HCT116 (cell line): ENCODE results near the gene TMEM61. TPM values are rescaled to one million over a fixed set of nuclear protein-coding genes. Genes with fewer than 3 reads are reported as not detected.

Source experiments
- ATAC-seq: fragments of 200-7000 bp; cut with Tn5 transposase; 2 replicates; pipeline ENCODE4 v1.9.1; 2020; ENCODE audit warnings: mild to moderate bottlenecking, moderate library complexity
- BruUV-seq: library from RNA; stranded (reverse); fragments of 400-500 nt; replicated peaks from 2 replicates; lab custom pipeline; 2021; lab: Mats Ljungman, UMichigan
- CTCF ChIA-PET: fragments of 300-600 bp; sonication (Branson Sonifier 250); formaldehyde crosslinking; loops from one replicate; lab custom pipeline; 2021; ENCODE audit warnings: antibody characterized with exemption; lab: Charles Lee
- POLR2A ChIA-PET: fragments of 300-600, 350-600 bp; sonication (Branson Sonifier 250); formaldehyde crosslinking; loops from one replicate; lab custom pipeline; 2021; ENCODE audit warnings: antibody characterized with exemption; lab: Charles Lee
- RAD21 ChIA-PET, 2 experiments: fragments of 300-600 bp; sonication (Branson Sonifier 250); formaldehyde crosslinking; loops; one replicate each; lab custom pipeline; 2023; ENCODE audit warnings: low total read pairs in 2 of 2; ENCODE audit not compliant: uncharacterized antibody in 2 of 2, unreplicated experiment in 2 of 2, low non-redundant PET in 1 of 2; lab: Charles Lee
- DNase-seq: peaks from one replicate; pipeline ENCODE4 v3.0.0-alpha.2; 2010; ENCODE audit warnings: low read depth, low spot score
- H2AFZ ChIP-seq: fragments of 200-600 bp; shearing (Covaris generic), sonication (generic); 2 replicates; pipeline ENCODE4 v1.6.1; 2017; ENCODE audit warnings: low read depth, mixed run types, mixed read lengths, antibody characterized with exemption, low read length; ENCODE audit not compliant: poor library complexity, severe bottlenecking
- H3K27ac ChIP-seq: 2 replicates; pipeline ENCODE4 v1.5.1; 2012; ENCODE audit warnings: low read depth, low read length
- H3K27me3 ChIP-seq: fragments of 200-600 bp; sonication (generic); 2 replicates; pipeline ENCODE4 v1.6.1; 2016; ENCODE audit warnings: mixed run types, low read length, mixed read lengths; ENCODE audit not compliant: insufficient read depth
- H3K36me3 ChIP-seq, 2 experiments: fragments of 200-500 bp in 1 of 2; fragments of 200-600 bp in 1 of 2; sonication (Bioruptor generic) in 1 of 2; sonication (generic) in 1 of 2; 2 replicates each; pipeline versions ENCODE4 v1.5.1 to v1.6.1; 2014 to 2016; ENCODE audit warnings: low read length in 2 of 2, inconsistent platforms in 1 of 2, mixed read lengths in 1 of 2, mixed run types in 1 of 2; ENCODE audit not compliant: insufficient read depth in 2 of 2, control insufficient read depth in 1 of 2
- H3K4me1 ChIP-seq, 2 experiments: fragments of 200-600 bp in 1 of 2; sonication (generic) in 1 of 2; 2 replicates each; pipeline versions ENCODE4 v1.5.1 to v1.6.1; 2012 to 2017; ENCODE audit warnings: low read length in 2 of 2, inconsistent platforms in 1 of 2, mild to moderate bottlenecking in 1 of 2, mixed read lengths in 1 of 2, mixed run types in 1 of 2, moderate library complexity in 1 of 2; ENCODE audit not compliant: insufficient read depth in 2 of 2, control insufficient read depth in 1 of 2
- H3K4me2 ChIP-seq: fragments of 200-600 bp; sonication (generic); 2 replicates; pipeline ENCODE4 v1.6.1; 2017; ENCODE audit warnings: mixed run types, low read length, mixed read lengths
- H3K4me3 ChIP-seq, 2 experiments: fragments of 200-600 bp in 1 of 2; sonication (generic) in 1 of 2; replicated peaks in 1 of 2; 2 replicates each; pipeline ENCODE4 v1.5.1; 2011 to 2016; ENCODE audit warnings: low read length in 2 of 2, control low read depth in 1 of 2, low read depth in 1 of 2, mild to moderate bottlenecking in 1 of 2, mixed read lengths in 1 of 2, mixed run types in 1 of 2
- H3K79me2 ChIP-seq: fragments of 200-600 bp; sonication (generic); 2 replicates; pipeline ENCODE4 v1.6.1; 2017; ENCODE audit warnings: mild to moderate bottlenecking, mixed run types, low read length, moderate library complexity, mixed read lengths; ENCODE audit not compliant: insufficient read depth
- H3K9ac ChIP-seq: fragments of 200-600 bp; sonication (generic); 2 replicates; pipeline ENCODE4 v1.6.1; 2016; ENCODE audit warnings: low read length, mixed read lengths
- H3K9me2 ChIP-seq: fragments of 200-600 bp; sonication (generic), shearing (Covaris generic); 2 replicates; pipeline ENCODE4 v1.6.1; 2017; ENCODE audit warnings: mixed run types, mild to moderate bottlenecking, moderate library complexity; ENCODE audit not compliant: insufficient read depth
- H3K9me3 ChIP-seq, 2 experiments: fragments of 200-500 bp in 1 of 2; fragments of 200-600 bp in 1 of 2; sonication (Bioruptor generic) in 1 of 2; sonication (generic) in 1 of 2; 2 replicates each; pipeline ENCODE4 v1.6.1; 2014 to 2017; ENCODE audit warnings: low read length in 2 of 2, mixed read lengths in 2 of 2, inconsistent platforms in 1 of 2, low read depth in 1 of 2, mild to moderate bottlenecking in 1 of 2, mixed run types in 1 of 2, moderate library complexity in 1 of 2; ENCODE audit not compliant: control insufficient read depth in 1 of 2, insufficient read depth in 1 of 2
- H4K20me1 ChIP-seq: fragments of 200-600 bp; sonication (generic), shearing (Covaris generic); 2 replicates; pipeline ENCODE4 v1.6.1; 2017; ENCODE audit warnings: mixed run types, mild to moderate bottlenecking, moderate library complexity; ENCODE audit not compliant: insufficient read depth
- ELF1 ChIP-seq: IDR thresholded peaks from 2 replicates; pipeline ENCODE4 v1.6.1; 2012; ENCODE audit warnings: low read depth, borderline replicate concordance
- EZH2 ChIP-seq: fragments of 200-600 bp; sonication (generic); IDR thresholded peaks from 2 replicates; pipeline ENCODE4 v1.6.1; 2017; ENCODE audit warnings: antibody characterized with exemption, mixed run types
- JUND ChIP-seq: IDR thresholded peaks from 2 replicates; pipeline ENCODE4 v1.6.1; 2012
- SIN3A ChIP-seq: IDR thresholded peaks from 2 replicates; pipeline ENCODE4 v1.6.1; 2012; ENCODE audit warnings: low read depth
- ZFX ChIP-seq: fragments of 450-650 bp; IDR thresholded peaks from 2 replicates; pipeline ENCODE4 v1.6.1; 2017
- ZNF274 ChIP-seq: fragments of 200-500 bp; sonication (Bioruptor generic); IDR thresholded peaks from 2 replicates; pipeline ENCODE4 v1.6.1; 2014; ENCODE audit warnings: mild to moderate bottlenecking, low read depth, low read length, inconsistent platforms
- intact Hi-C: fragments of 100-400 bp; cut with micrococcal nuclease; formaldehyde crosslinking; loops from 2 replicates; pipeline ENCODE4 v1.10.0; 2022
- total RNA-seq: library from RNA; stranded (reverse); gene quantifications from one replicate; pipeline ENCODE4 v1.2.1, GENCODE V29; 2021; ENCODE audit not compliant: unreplicated experiment
- TF ChIP-seq, protein P1 (sequence below): IDR thresholded peaks from 2 replicates; pipeline ENCODE4 v1.6.1; 2011; ENCODE audit warnings: mild to moderate bottlenecking, low read length, moderate library complexity; ENCODE audit not compliant: insufficient replicate concordance; ENCODE audit errors: extremely low read depth
- TF ChIP-seq, protein P2 (sequence below), 3 experiments: fragments of 200-600 bp in 1 of 3; sonication (generic) in 1 of 3; IDR thresholded peaks in 2 of 3; conservative IDR thresholded peaks in 1 of 3; 2 replicates each; pipeline ENCODE4 v1.5.1; 2012 to 2017; ENCODE audit warnings: low read depth in 2 of 3, low read length in 2 of 3, antibody characterized with exemption in 1 of 3, borderline replicate concordance in 1 of 3, control low read depth in 1 of 3, mild to moderate bottlenecking in 1 of 3, mixed read lengths in 1 of 3, mixed run types in 1 of 3, moderate library complexity in 1 of 3; ENCODE audit not compliant: insufficient read depth in 1 of 3
- TF ChIP-seq, protein P3 (sequence below): IDR thresholded peaks from 2 replicates; pipeline ENCODE4 v1.6.1; 2012
- TF ChIP-seq, protein P4 (sequence below): IDR thresholded peaks from 2 replicates; pipeline ENCODE4 v1.6.1; 2012; ENCODE audit warnings: low read depth

Gene TMEM61
- total RNA-seq, 1 experiment from 2014 or later = 4.4 TPM

- TF ChIP-seq, protein P1, sequence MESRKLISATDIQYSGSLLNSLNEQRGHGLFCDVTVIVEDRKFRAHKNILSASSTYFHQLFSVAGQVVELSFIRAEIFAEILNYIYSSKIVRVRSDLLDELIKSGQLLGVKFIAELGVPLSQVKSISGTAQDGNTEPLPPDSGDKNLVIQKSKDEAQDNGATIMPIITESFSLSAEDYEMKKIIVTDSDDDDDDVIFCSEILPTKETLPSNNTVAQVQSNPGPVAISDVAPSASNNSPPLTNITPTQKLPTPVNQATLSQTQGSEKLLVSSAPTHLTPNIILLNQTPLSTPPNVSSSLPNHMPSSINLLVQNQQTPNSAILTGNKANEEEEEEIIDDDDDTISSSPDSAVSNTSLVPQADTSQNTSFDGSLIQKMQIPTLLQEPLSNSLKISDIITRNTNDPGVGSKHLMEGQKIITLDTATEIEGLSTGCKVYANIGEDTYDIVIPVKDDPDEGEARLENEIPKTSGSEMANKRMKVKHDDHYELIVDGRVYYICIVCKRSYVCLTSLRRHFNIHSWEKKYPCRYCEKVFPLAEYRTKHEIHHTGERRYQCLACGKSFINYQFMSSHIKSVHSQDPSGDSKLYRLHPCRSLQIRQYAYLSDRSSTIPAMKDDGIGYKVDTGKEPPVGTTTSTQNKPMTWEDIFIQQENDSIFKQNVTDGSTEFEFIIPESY = no peak
- TF ChIP-seq ZNF274 (no peak), SIN3A (no peak), ZFX (no peak), EZH2 (no peak), ELF1 (no peak), JUND (no peak)
- TF ChIP-seq, protein P2, sequence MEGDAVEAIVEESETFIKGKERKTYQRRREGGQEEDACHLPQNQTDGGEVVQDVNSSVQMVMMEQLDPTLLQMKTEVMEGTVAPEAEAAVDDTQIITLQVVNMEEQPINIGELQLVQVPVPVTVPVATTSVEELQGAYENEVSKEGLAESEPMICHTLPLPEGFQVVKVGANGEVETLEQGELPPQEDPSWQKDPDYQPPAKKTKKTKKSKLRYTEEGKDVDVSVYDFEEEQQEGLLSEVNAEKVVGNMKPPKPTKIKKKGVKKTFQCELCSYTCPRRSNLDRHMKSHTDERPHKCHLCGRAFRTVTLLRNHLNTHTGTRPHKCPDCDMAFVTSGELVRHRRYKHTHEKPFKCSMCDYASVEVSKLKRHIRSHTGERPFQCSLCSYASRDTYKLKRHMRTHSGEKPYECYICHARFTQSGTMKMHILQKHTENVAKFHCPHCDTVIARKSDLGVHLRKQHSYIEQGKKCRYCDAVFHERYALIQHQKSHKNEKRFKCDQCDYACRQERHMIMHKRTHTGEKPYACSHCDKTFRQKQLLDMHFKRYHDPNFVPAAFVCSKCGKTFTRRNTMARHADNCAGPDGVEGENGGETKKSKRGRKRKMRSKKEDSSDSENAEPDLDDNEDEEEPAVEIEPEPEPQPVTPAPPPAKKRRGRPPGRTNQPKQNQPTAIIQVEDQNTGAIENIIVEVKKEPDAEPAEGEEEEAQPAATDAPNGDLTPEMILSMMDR (IDR thresholded peaks at IDR 0.05 in 2 of 3, conservative IDR thresholded peaks at IDR 0.05 in 1 of 3; ENCODE audit: borderline replicate concordance in 1 of 3, insufficient read depth in 1 of 3, low read depth in 2 of 3, low read length in 2 of 3) = no peak
- TF ChIP-seq, protein P3, sequence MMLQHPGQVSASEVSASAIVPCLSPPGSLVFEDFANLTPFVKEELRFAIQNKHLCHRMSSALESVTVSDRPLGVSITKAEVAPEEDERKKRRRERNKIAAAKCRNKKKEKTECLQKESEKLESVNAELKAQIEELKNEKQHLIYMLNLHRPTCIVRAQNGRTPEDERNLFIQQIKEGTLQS = no peak
- TF ChIP-seq, protein P4, sequence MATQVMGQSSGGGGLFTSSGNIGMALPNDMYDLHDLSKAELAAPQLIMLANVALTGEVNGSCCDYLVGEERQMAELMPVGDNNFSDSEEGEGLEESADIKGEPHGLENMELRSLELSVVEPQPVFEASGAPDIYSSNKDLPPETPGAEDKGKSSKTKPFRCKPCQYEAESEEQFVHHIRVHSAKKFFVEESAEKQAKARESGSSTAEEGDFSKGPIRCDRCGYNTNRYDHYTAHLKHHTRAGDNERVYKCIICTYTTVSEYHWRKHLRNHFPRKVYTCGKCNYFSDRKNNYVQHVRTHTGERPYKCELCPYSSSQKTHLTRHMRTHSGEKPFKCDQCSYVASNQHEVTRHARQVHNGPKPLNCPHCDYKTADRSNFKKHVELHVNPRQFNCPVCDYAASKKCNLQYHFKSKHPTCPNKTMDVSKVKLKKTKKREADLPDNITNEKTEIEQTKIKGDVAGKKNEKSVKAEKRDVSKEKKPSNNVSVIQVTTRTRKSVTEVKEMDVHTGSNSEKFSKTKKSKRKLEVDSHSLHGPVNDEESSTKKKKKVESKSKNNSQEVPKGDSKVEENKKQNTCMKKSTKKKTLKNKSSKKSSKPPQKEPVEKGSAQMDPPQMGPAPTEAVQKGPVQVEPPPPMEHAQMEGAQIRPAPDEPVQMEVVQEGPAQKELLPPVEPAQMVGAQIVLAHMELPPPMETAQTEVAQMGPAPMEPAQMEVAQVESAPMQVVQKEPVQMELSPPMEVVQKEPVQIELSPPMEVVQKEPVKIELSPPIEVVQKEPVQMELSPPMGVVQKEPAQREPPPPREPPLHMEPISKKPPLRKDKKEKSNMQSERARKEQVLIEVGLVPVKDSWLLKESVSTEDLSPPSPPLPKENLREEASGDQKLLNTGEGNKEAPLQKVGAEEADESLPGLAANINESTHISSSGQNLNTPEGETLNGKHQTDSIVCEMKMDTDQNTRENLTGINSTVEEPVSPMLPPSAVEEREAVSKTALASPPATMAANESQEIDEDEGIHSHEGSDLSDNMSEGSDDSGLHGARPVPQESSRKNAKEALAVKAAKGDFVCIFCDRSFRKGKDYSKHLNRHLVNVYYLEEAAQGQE = no peak
- TF ChIP-seq, all 23 proteins: peak for 0
- Histone ChIP-seq H4K20me1 (no peaks in the 10 kb centered on the region), H2AFZ (no peak overlapping the region), H3K9ac (no peak overlapping the region), H3K79me2 (no peaks in the 10 kb centered on the region), H3K27me3 (no peaks in the 10 kb centered on the region), H3K4me1 (no peaks in the 10 kb centered on the region), H3K9me3 (no peaks in the 10 kb centered on the region), H3K27ac (no peak overlapping the region), H3K9me2 (no peaks in the 10 kb centered on the region; the same call in 1 of the 2 replicates), H3K36me3 (no peaks in the 10 kb centered on the region), H3K4me2 (no peak overlapping the region), H3K4me3 (no peak overlapping the region)
- intact Hi-C loops = no loop called here
- ChIA-PET CTCF (interaction anchor here (1.1 kb wide), 1 partner anchor 10 kb away, joined by 3 read pairs; no protein-coding TSS in a partner anchor), RAD21 (no interaction called here), POLR2A (no interaction called here)
- ATAC-seq (no peak), DNase-seq (no peak)
- BruUV-seq = no TSS peak
These were observed 45.6 kb upstream of the TMEM61 start for GRCh38 chr1:54934869-54935268.
